IgD-negative memory B cell (primary cell): ENCODE results near the gene ACACA. TPM values are rescaled to one million over a fixed set of nuclear protein-coding genes. Genes with fewer than 3 reads are reported as not detected.
A peak's percentile ranks its signal among the peaks of the same experiment; 100 is the strongest.

Experiments
- H3K27ac Mint-ChIP-seq, 3 donors: one replicate each; pipeline ENCODE4 v1.8.0; 2020 to 2022; ENCODE audit warnings: mild to moderate bottlenecking in 3 of 3, mixed read lengths in 3 of 3, moderate library complexity in 1 of 3
- H3K27me3 Mint-ChIP-seq: one replicate; pipeline ENCODE4 v1.8.0; 2021; ENCODE audit warnings: mixed read lengths
- H3K36me3 Mint-ChIP-seq: one replicate; pipeline ENCODE4 v1.8.0; 2020; ENCODE audit warnings: mild to moderate bottlenecking, mixed read lengths
- H3K4me1 Mint-ChIP-seq, 3 donors: one replicate each; pipeline ENCODE4 v1.8.0; 2020 to 2022; ENCODE audit warnings: mixed read lengths in 3 of 3, mild to moderate bottlenecking in 1 of 3
- H3K4me3 Mint-ChIP-seq, 4 donors: one replicate each; pipeline ENCODE4 v1.8.0; 2020 to 2022; ENCODE audit warnings: mild to moderate bottlenecking in 4 of 4, mixed read lengths in 4 of 4, moderate library complexity in 3 of 4
- H3K9me3 Mint-ChIP-seq, 3 donors: one replicate each; pipeline ENCODE4 v1.8.0; 2020 to 2021; ENCODE audit warnings: mixed read lengths in 3 of 3, mild to moderate bottlenecking in 1 of 3
- polyA plus RNA-seq: library from polyadenylated mRNA; unstranded; fragments of 300-500 nt; fragmentation: Illumina TruSeq; gene quantifications from one replicate; pipeline ENCODE4 v1.2.3, GENCODE V29; 2021

The ACACA gene
- polyA plus RNA-seq, 1 donor from 2014 or later = 6.0 TPM

DNA sequence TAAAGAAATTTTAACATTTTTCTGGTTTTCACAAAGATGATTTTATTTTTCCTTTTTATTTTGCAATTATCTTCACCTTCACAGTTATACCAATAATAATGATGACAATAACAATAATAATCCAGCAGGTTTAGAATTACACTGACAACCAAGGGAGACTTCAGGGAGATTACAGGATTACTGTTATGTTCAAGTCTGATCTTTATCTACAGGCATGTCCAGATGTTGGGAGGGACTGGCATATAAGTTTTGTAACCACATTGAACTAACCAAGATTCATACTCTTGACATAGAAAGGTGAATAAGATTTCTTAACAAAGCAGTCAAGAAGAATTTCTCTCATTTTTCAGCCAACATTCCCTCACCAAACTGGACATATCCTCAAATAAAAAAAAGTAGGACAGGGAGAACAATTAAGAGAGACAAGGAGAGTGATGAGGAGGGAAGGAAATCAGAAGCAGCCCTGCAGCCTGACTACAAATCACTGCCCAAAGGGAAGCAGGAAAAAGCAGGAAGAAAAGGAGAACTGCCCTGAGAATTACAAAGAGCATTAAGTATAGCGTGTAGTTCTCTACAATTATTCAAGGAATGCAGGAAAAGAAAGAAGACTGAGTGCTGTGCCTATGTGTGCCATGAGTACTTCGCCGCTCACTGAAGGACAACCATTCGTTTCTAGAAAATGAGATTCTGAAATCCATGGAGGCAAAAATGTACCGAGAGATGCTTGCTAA lies 186.6 kb downstream of the ACACA start:
- H3K4me1 Mint-ChIP-seq = no peaks in the 10 kb centered on the region
- no peaks in the 10 kb centered on the region for H3K9me3 Mint-ChIP-seq
- H3K27ac Mint-ChIP-seq = no peak overlapping the region
- no peak overlapping the region for H3K4me3 Mint-ChIP-seq
- no peaks in the 10 kb centered on the region for H3K27me3 Mint-ChIP-seq
- peaks cover 2% of the 10 kb centered on the region for H3K36me3 Mint-ChIP-seq

DNA sequence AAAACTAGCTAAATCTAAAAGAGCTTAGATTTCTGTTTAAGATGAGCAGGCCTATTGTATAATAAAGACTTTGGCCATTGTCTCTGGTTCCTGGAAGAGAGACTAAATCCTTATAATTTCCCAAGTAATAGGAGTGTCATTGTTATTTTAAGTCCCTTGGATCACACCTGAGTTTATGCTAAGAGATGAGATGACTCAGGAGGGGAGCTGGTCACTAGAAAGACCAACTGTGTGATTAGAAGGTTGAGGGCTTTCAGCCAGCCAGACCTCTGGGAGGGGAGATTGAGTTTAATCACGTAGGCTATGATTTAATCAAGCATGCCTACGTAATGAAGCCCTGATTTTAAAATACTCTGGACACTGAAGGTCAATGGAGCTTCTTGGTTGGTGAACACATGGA lies 187.8 kb downstream of the ACACA start:
- Mint-ChIP-seq H3K36me3 (peaks cover 5% of the 10 kb centered on the region), H3K4me1 (no peaks in the 10 kb centered on the region), H3K27ac (no peak overlapping the region), H3K9me3 (no peaks in the 10 kb centered on the region), H3K4me3 (no peak overlapping the region), H3K27me3 (no peaks in the 10 kb centered on the region)

DNA sequence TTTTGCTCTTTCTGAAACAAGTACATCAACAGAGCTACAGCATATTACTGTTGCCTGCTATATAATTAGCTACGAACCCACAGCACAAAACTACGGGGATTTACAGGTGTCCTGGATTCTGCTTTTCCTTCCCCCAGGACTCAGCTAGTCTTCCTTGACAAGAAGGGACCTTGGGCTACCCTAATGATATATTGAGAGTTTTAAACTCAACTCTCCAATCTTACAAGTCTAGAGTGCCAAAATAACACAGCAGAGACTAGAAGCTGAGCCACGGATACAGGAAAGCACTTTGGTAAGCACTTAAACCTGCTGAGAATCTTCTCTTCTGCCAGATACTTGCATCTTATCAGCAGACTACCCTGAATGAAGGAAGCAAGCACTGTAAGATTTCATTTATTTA lies 192.2 kb downstream of the ACACA start:
- Mint-ChIP-seq H3K27me3 (no peaks in the 10 kb centered on the region), H3K36me3 (peaks cover 8% of the 10 kb centered on the region), H3K4me3 (no peak overlapping the region), H3K4me1 (no peaks in the 10 kb centered on the region), H3K9me3 (no peaks in the 10 kb centered on the region), H3K27ac (no peak overlapping the region)

DNA sequence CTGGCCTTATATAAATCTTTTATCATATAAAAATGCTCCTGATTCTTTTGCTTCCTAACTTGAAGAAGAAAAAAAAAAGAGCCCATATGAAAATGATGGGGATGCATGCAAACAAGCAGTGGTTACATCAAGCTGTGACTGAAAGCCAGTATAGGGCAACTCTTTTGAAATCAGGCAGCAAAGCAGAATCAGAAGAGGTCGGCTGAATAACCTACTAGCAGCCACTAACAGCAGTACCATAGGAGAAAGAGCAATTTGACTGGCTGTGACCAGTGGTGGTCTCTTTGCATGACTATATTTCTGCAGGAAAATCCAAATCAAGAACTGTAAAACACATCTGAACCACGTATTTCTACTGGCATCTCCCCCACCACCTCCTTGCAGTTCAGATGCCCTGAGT lies 192.7 kb downstream of the ACACA start:
- no peaks in the 10 kb centered on the region for H3K27me3 Mint-ChIP-seq
- no peaks in the 10 kb centered on the region for H3K4me1 Mint-ChIP-seq
- peaks cover 8% of the 10 kb centered on the region for H3K36me3 Mint-ChIP-seq
- no peak overlapping the region for H3K4me3 Mint-ChIP-seq
- H3K27ac Mint-ChIP-seq = no peak overlapping the region
- H3K9me3 Mint-ChIP-seq = no peaks in the 10 kb centered on the region

DNA sequence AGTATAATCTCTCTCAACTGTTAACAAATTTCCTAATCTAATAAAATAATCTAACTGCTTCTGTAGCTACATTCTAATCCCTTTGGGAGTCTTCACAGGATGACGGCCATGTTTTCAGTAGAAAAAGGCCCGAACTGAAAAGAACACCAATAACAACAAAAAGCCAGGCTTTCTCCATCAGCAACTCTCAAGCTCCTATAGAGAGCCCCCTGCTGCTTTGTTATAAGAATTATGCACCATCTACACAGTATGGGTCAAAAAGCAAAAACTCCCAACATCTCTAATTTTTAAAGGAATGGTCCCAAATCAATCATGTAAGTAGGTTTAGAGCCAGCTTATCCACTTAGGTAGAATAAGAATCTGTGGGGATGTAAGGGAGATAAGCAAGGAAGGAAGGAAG lies 194.5 kb downstream of the ACACA start:
- H3K4me3 Mint-ChIP-seq = no peak overlapping the region

DNA sequence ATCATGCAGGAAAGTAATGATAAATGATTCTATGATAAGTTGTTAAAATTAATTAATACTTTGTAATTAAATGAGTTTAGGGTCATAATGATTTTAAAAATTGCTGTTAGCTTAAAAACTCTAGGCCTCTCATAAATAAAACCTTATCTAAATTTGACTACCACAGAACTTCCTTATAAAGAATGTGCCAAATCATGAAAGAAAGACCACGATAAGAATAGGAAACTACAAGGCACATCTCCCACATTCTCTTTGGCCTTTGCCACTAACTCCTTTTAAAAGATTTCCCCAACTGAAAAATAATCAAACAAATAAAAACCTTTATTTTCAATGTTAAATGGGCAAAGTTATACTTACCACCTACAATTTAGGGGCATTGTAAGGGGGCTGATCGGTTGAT lies 195.5 kb downstream of the ACACA start:
- Mint-ChIP-seq H3K36me3 (peaks cover 14% of the 10 kb centered on the region), H3K27ac (no peak overlapping the region), H3K27me3 (no peaks in the 10 kb centered on the region), H3K4me1 (no peaks in the 10 kb centered on the region), H3K9me3 (no peaks in the 10 kb centered on the region), H3K4me3 (no peak overlapping the region)

More for the DNA sequence above, 194.5 kb downstream of the ACACA start:
- Mint-ChIP-seq H3K27ac (no peak overlapping the region), H3K27me3 (no peaks in the 10 kb centered on the region), H3K4me1 (no peaks in the 10 kb centered on the region), H3K9me3 (no peaks in the 10 kb centered on the region), H3K36me3 (peaks cover 13% of the 10 kb centered on the region)

DNA sequence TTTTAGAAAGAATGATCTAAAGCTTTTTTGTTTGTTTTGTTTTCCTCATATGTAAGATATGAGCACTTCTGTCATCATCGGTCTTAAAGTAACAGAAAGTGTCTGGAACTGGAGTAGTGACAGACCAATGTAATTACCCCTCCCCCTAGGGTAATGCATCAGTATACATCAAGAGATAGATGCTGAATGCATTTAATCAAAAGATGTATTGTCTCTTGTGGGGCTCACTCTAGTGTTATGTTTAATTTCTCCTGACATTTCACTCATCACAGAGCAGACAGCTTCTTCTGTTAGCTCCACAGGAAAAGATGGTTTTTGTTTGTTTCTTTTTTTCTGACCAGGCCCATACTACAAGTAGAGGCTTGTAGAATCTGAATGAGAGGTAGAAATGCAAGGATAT lies 199.5 kb downstream of the ACACA start:
- no peak overlapping the region for H3K4me3 Mint-ChIP-seq
- no peaks in the 10 kb centered on the region for H3K27me3 Mint-ChIP-seq
- peak overlapping the region in 1 of 3 donors; percentile 25 for H3K27ac Mint-ChIP-seq
- H3K36me3 Mint-ChIP-seq = peaks cover 15% of the 10 kb centered on the region
- no peaks in the 10 kb centered on the region for H3K9me3 Mint-ChIP-seq
- no peaks in the 10 kb centered on the region for H3K4me1 Mint-ChIP-seq

DNA sequence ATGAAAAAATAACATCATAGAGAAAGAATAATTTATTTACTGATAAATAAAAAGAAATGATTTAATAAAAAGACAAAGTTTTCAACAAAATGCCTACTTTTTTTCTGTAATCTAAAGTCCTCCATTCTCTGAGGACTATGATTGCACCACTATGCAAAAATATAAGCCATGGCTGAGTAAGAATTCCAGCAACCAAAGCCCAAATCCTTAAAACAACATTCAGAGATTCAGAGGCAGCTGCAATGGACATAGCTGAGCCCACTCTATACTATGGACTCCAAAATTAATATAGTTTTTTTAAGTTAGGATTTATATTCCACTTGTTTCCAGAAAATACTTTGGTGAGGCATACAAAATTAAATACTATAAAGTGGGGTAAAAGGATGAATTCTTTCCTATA lies 200.3 kb downstream of the ACACA start:
- Mint-ChIP-seq H3K27ac (no peak overlapping the region), H3K9me3 (no peaks in the 10 kb centered on the region), H3K4me1 (no peaks in the 10 kb centered on the region), H3K27me3 (no peaks in the 10 kb centered on the region), H3K4me3 (no peak overlapping the region), H3K36me3 (peaks cover 15% of the 10 kb centered on the region)

DNA sequence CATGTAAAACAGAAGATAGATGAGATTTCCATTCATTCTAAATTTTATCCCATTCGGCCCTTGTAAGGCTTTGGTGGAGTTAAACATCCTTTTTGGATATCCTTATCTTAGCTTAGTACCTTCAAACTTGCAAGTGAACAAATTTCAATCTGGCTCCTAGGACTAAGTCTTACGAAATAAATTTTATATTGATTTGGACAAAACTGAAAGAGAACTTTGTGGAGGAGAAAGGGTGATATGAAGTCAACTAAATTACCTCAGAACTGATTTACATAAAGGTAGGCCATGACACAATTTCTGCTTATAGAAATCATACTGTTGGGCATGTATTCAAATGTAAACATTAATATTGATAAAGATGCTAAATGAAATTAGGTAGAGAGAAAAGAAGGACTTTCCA lies 206.1 kb downstream of the ACACA start:
- Mint-ChIP-seq H3K9me3 (no peaks in the 10 kb centered on the region), H3K27ac (no peak overlapping the region), H3K4me3 (no peak overlapping the region), H3K36me3 (peaks cover 8% of the 10 kb centered on the region), H3K4me1 (no peaks in the 10 kb centered on the region), H3K27me3 (no peaks in the 10 kb centered on the region)

DNA sequence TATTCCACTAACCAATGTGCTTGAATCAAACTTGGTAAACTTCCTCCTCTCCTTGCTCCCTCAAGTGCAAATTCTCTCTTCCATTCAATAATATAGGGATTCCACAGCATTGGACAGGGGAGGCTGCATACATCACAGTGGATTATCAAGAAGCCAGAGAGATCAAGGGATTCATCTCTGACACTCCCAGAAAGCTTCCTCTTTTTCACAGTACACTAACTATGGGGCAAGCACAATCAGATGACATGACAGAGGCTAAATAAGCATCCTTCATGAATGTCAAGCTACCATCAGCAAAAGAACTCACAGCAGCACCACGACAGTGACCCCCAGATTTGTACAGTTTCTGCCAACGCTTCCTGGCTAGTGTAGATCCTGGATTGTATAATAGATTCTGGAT lies 209.3 kb downstream of the ACACA start:
- Mint-ChIP-seq H3K9me3 (no peaks in the 10 kb centered on the region), H3K4me3 (no peak overlapping the region), H3K4me1 (no peaks in the 10 kb centered on the region), H3K27me3 (no peaks in the 10 kb centered on the region), H3K36me3 (no peaks in the 10 kb centered on the region), H3K27ac (no peak overlapping the region)

DNA sequence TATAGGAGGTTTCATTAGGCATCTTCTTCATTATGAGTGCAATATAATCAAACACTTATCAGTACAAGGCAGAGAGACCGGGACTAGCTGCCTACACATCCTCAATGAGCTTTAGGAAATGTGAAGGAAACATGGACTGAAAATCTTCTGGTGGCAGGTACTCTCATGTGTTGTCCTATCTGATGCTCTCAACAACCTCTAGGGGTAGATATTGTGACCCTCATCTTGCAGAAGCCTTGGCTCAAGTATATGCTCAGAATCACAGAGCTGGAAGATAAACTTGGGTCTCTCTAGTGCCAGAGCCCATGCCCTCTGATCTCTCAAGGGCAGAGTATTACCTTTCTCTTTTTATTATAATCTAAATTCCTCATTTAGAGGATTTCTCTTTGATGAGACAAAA lies 212.4 kb downstream of the ACACA start:
- no peaks in the 10 kb centered on the region for H3K9me3 Mint-ChIP-seq
- no peaks in the 10 kb centered on the region for H3K36me3 Mint-ChIP-seq
- H3K4me1 Mint-ChIP-seq = no peaks in the 10 kb centered on the region
- no peaks in the 10 kb centered on the region for H3K27me3 Mint-ChIP-seq
- no peak overlapping the region for H3K27ac Mint-ChIP-seq
- no peak overlapping the region for H3K4me3 Mint-ChIP-seq

DNA sequence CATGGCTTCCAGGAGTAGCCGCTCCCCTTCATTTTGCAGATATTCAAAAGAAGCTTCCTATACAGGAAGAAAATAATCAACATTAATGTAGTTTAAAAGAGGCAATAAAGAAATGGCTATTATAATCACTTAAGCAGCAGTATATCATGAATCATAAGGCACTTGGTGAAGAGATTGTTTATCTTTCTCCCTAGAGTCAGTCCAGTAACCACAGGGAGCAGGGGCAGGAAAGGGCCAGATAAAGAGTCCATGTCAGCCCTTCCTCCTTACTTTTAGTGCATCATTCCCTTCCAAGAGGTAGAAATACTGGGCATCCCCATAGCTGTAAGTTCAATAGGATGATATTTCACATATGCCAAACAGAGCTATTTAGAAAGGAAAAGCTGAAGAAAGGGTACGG lies 215.4 kb downstream of the ACACA start:
- Mint-ChIP-seq H3K27ac (no peak overlapping the region), H3K36me3 (peaks cover 9% of the 10 kb centered on the region), H3K4me1 (no peaks in the 10 kb centered on the region), H3K9me3 (no peaks in the 10 kb centered on the region), H3K27me3 (no peaks in the 10 kb centered on the region), H3K4me3 (no peak overlapping the region)

DNA sequence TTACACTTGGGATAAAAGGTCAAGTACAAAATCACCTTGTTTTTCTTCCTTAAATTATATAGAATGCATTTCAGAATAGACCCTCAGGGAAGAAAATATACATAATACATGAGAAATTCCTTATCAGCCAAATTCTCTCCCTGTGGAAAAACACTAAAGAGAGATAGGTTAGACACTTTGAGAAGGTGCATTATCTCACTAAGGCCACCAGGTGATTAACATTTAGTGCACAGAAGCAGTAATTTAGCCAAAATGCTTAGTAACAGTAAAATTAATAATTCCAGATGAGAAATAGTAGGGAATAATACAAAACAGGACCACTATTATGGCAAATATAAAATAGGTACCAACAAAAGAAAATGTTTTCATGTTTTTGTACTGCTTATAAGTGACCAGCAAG lies 216.1 kb downstream of the ACACA start:
- Mint-ChIP-seq H3K27ac (no peak overlapping the region), H3K4me1 (no peaks in the 10 kb centered on the region), H3K9me3 (no peaks in the 10 kb centered on the region), H3K4me3 (no peak overlapping the region), H3K27me3 (no peaks in the 10 kb centered on the region), H3K36me3 (peaks cover 9% of the 10 kb centered on the region)

DNA sequence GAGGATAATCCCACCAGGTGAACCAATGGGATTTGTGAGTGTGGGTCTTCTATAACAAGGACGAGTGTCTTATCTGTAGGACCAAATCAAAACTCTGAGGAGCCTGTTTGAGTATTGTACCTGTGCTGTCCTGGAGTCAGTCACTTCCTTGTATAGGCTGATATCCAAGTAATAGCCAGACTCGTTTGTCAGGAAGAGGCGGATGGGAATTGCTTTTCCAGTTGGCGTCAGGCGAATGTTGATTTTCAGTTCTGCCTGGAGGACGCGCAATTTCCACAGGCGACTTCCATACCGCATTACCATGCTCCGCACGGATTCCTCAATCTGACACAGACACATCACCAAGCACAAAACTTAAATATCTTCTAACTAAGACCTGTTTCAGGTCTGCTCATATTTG lies 218.5 kb downstream of the ACACA start:
- Mint-ChIP-seq H3K4me3 (no peak overlapping the region), H3K36me3 (peaks cover 9% of the 10 kb centered on the region), H3K9me3 (no peaks in the 10 kb centered on the region), H3K27ac (no peak overlapping the region), H3K27me3 (no peaks in the 10 kb centered on the region), H3K4me1 (no peaks in the 10 kb centered on the region)

DNA sequence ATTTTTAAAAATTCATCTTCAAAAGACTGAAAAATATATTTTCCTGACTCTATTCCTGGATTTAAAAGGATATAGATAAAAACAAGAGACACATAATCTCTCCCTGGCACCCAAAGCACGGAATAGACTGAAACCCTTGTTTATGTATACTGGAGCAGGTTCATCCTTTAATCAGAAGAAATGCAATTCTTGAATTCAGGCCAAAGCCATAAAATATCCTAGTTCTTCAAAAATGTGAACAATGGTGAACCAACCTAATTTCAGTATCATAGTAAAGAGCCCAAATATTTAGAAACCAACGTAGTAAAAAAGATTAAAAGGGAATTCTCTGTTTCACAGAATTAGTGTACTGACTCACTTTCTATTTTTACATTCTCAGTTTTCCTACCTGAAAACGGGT lies 219.4 kb downstream of the ACACA start:
- H3K27me3 Mint-ChIP-seq = no peaks in the 10 kb centered on the region
- no peaks in the 10 kb centered on the region for H3K9me3 Mint-ChIP-seq
- no peaks in the 10 kb centered on the region for H3K4me1 Mint-ChIP-seq
- peaks cover 9% of the 10 kb centered on the region for H3K36me3 Mint-ChIP-seq
- no peak overlapping the region for H3K27ac Mint-ChIP-seq
- no peak overlapping the region for H3K4me3 Mint-ChIP-seq

DNA sequence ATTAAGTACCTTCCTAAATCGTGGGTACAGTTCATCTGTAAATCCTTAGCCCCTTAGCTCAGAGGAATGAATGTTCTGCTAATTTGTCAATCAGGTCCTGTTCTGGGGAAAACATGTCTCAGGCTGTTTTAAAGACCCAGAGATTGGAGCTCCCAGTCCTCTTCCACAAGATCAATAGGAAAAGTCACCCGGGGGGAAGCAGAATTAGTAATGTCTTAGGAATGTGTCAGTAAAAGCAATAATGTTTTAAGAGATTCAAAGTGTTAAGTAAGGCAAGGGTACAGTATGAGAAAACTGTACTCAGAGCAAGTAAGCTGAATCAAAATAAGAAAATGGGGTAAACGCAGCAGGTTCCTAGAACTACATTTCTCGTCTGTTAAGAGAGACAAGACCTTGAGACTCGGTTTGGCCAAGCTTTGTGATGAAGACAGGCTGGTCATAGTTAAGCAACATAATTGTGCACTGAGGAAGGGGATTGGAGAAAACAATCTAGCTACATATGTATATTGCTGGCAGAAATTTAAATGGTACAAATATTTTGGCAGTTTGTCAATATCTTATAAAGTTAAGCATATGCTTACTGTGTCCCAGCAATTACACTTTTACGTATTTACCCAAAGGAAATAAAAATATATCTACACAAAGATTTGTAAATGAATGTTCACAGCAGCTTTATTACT lies 223.7 kb downstream of the ACACA start:
- Mint-ChIP-seq H3K4me3 (no peak overlapping the region), H3K4me1 (no peaks in the 10 kb centered on the region), H3K36me3 (peaks cover 15% of the 10 kb centered on the region)

More for the DNA sequence above, 223.7 kb downstream of the ACACA start:
- Mint-ChIP-seq H3K27me3 (no peaks in the 10 kb centered on the region), H3K27ac (no peak overlapping the region), H3K9me3 (no peaks in the 10 kb centered on the region)
